ENCODE measurements around the gene NOL6. TPM values are rescaled to one million over a fixed set of nuclear protein-coding genes. Genes with fewer than 3 reads are reported as not detected.

NOL6 gene
- total and polyA plus RNA-seq, 2 of the 8 experiments (the other 6 are each of a cell fraction or from before 2014, with no cell fraction given), result 44.0 to 55.0 TPM

GRCh38 chr9:33419708-33420303, 53.9 kb downstream of the NOL6 start (continued):
- no peak for TF ChIP-seq RFX5 (IDR thresholded peaks at IDR 0.05; ENCODE audit: borderline replicate concordance, low read depth, low read length)
- no peak for TF ChIP-seq MAFK (IDR thresholded peaks at IDR 0.05; ENCODE audit: low read depth, low read length)
- TF ChIP-seq SP4 (IDR thresholded peaks at IDR 0.05; ENCODE audit: low read length), result no peak
- TF ChIP-seq USF2 (IDR thresholded peaks at IDR 0.05; ENCODE audit: low read length), result no peak
